Measurements from ENCODE around the gene C2orf68. TPM values are rescaled to one million over a fixed set of nuclear protein-coding genes. Genes with fewer than 3 reads are reported as not detected.

C2orf68 gene
- total RNA-seq, 2 experiments from 2014 or later, result 31.0 to 31.2 TPM

GRCh38 chr2:85578243-85579180, 33.4 kb downstream of the C2orf68 start:
- H3K27ac ChIP-seq (ENCODE audit: low read depth in 1 of 2, low read length in 2 of 2), result peak overlapping the region; percentile 47 to 63
- H3K9me3 ChIP-seq (ENCODE audit: control insufficient read depth in 1 of 2, insufficient read depth in 1 of 2, low read length in 2 of 2), result no peaks in the 10 kb centered on the region
- POLR2A ChIA-PET, result interaction anchor here (0.9 to 4.5 kb wide), 10 partner anchors 9 to 251 kb away, joined by 3 to 19 read pairs (median 8); partner anchors contain the start of genes GGCX, MAT2A, RNF181 and TGOLN2
- H3K36me3 ChIP-seq (ENCODE audit: insufficient read depth, low read length), result peaks cover 31% of the 10 kb centered on the region
- intact Hi-C loops (cut with DNase I, micrococcal nuclease), result no loop called here
- peak overlapping the region; percentile 94 for H3K27ac Mint-ChIP-seq
- peaks cover 49% of the 10 kb centered on the region for H3K36me3 Mint-ChIP-seq (ENCODE audit: low read depth)
- no peaks in the 10 kb centered on the region for H3K9me3 Mint-ChIP-seq
- peak overlapping the region; percentile 84 for H3K4me3 ChIP-seq (ENCODE audit: low read length)
- peaks cover 50% of the 10 kb centered on the region for H3K4me1 Mint-ChIP-seq (ENCODE audit: low read depth)
- peaks cover 47% of the 10 kb centered on the region for H3K4me1 ChIP-seq (ENCODE audit: insufficient read depth, low read length)
- H3K27me3 Mint-ChIP-seq, result no peaks in the 10 kb centered on the region
- peak in 3 of 14 experiments; percentile 28 to 60 (median 60) for DNase-seq
- no peak for TF ChIP-seq CTCF (IDR thresholded peaks at IDR 0.05)
- ATAC-seq (ENCODE audit: poor library complexity), result peak; percentile 35
- H3K4me3 Mint-ChIP-seq, result peak overlapping the region; percentile 93
- CTCF ChIA-PET, result interaction anchor here (1.4 kb wide), 1 partner anchor 26 kb away, joined by 3 read pairs; no protein-coding TSS in a partner anchor
- no peaks in the 10 kb centered on the region for H3K27me3 ChIP-seq (ENCODE audit: control insufficient read depth in 1 of 2, insufficient read depth in 2 of 2, low read length in 2 of 2)

DNA sequence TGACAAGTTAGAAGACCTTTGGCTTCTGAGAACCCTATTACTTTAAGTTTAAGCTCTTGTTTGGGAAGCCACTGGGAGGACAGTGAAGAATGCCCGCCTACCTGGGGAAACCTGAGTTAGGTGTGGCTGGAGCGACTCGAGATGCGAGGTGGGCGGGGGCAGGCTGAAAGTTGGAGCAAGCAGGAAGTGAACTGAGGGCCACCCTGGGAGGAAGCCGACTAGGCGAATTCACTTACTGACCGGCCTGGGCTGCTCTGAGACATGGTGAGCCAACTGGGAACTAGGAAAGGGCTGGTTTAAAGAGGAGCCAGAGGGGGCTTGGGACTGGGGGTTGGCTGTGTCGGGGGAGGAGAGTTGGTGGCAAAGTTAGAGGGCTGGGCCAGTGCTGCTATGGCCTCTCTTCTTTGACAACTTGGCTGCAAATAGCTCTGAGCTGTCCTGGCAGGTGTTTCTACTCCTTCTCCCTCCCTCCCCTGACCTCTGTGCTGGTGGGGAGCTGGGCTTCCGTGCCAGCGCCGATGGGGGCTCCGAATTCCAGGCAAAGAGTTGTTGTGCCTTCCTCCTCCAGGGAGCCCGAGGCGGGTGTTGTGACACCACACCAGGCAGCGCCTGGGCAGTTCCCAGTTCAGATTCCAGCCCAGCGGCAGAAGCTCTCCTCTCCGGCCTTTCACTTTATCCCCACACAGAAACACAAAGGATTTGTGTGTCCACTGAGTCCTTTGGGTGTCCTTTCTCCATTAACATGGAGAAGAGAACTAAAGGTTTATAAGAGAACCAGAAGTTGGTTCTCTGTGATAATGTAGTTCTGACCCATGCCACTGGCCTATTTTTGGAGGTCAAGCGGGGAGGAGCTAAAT, 34.3 kb downstream of the C2orf68 start, which contains the start of gene VAMP8:
TSS of gene VAMP8 (plus strand) at position 201 of the 857 bp plus-strand sequence. CDS start at position 262, 61 bp downstream.
- peak within 1 kb of the TSS; percentile 47 to 63 for H3K27ac ChIP-seq (ENCODE audit: low read depth in 1 of 2, low read length in 2 of 2)
- peaks cover 41% of the 10 kb centered on the region for H3K4me1 ChIP-seq (ENCODE audit: insufficient read depth, low read length)
- Mint-ChIP-seq H3K9me3 (no peaks in the 10 kb centered on the region), H3K27me3 (no peaks in the 10 kb centered on the region), H3K4me1 (ENCODE audit: low read depth) (peaks cover 44% of the 10 kb centered on the region), H3K36me3 (ENCODE audit: low read depth) (peaks cover 42% of the 10 kb centered on the region), H3K4me3 (peak within 1 kb of the TSS; percentile 93), H3K27ac (peak within 1 kb of the TSS; percentile 94)
- no peaks in the 10 kb centered on the region for H3K9me3 ChIP-seq (ENCODE audit: control insufficient read depth in 1 of 2, insufficient read depth in 1 of 2, low read length in 2 of 2)
- intact Hi-C loops (cut with DNase I, micrococcal nuclease), result no loop called here
- H3K4me3 ChIP-seq (ENCODE audit: low read length), result peak within 1 kb of the TSS; percentile 84
- H3K27me3 ChIP-seq (ENCODE audit: control insufficient read depth in 1 of 2, insufficient read depth in 2 of 2, low read length in 2 of 2), result no peaks in the 10 kb centered on the region
- ChIA-PET POLR2A (interaction anchor here (1.2 to 4.5 kb wide), 7 partner anchors 10 to 250 kb away, joined by 3 to 19 read pairs (median 8); partner anchors contain the start of genes GGCX, MAT2A, RNF181 and SH2D6), CTCF (interaction anchor here (0.9 to 1.4 kb wide), 2 partner anchors 25 to 60 kb away, joined by 3 to 6 read pairs; no protein-coding TSS in a partner anchor)
- ATAC-seq (ENCODE audit: poor library complexity) (peak; percentile 81), DNase-seq (peak in 13 of 14 experiments; percentile 37 to 82 (median 59))
- H3K36me3 ChIP-seq (ENCODE audit: insufficient read depth, low read length), result peaks cover 29% of the 10 kb centered on the region
- no peak for TF ChIP-seq CTCF (IDR thresholded peaks at IDR 0.05)

DNA sequence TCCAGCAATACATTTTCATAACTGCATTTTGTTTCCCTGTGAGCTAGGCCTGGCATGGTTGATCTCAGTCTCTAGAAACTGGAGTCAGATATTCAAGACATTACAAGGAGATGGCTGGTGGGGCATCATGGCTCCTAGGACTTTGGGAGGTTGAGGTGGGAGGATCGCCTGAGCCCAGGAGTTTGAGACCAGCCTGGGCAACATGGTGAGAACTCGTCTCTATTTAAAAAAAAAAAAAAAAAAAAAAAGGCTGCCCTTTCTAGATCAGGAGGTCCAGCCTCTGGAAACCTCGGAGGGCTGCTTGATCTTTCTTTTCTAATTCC, 34.8 kb downstream of the C2orf68 start:
- Mint-ChIP-seq H3K9me3 (no peaks in the 10 kb centered on the region), H3K27me3 (no peaks in the 10 kb centered on the region), H3K4me3 (peak overlapping the region; percentile 93), H3K36me3 (ENCODE audit: low read depth) (peaks cover 36% of the 10 kb centered on the region), H3K4me1 (ENCODE audit: low read depth) (peaks cover 38% of the 10 kb centered on the region), H3K27ac (peak overlapping the region; percentile 94)
- H3K27me3 ChIP-seq (ENCODE audit: control insufficient read depth in 1 of 2, insufficient read depth in 2 of 2, low read length in 2 of 2), result no peaks in the 10 kb centered on the region
- H3K4me1 ChIP-seq (ENCODE audit: insufficient read depth, low read length), result peaks cover 41% of the 10 kb centered on the region
- POLR2A ChIA-PET, result interaction anchor here (1.4 to 4.5 kb wide), 6 partner anchors 11 to 249 kb away, joined by 3 to 19 read pairs (median 8); partner anchors contain the start of genes GGCX, RNF181, SH2D6 and TGOLN2
- no peak for TF ChIP-seq CTCF (IDR thresholded peaks at IDR 0.05)
- DNase-seq (no peak), ATAC-seq (ENCODE audit: poor library complexity) (no peak)
- intact Hi-C loops (cut with DNase I, micrococcal nuclease), result no loop called here
- no peaks in the 10 kb centered on the region for H3K9me3 ChIP-seq (ENCODE audit: control insufficient read depth in 1 of 2, insufficient read depth in 1 of 2, low read length in 2 of 2)
- CTCF ChIA-PET, result interaction anchor here (0.9 to 1.4 kb wide), 2 partner anchors 25 to 60 kb away, joined by 3 to 6 read pairs; no protein-coding TSS in a partner anchor
- H3K27ac ChIP-seq (ENCODE audit: low read depth in 1 of 2, low read length in 2 of 2), result peak overlapping the region; percentile 47 to 63
- peak overlapping the region; percentile 84 for H3K4me3 ChIP-seq (ENCODE audit: low read length)
- H3K36me3 ChIP-seq (ENCODE audit: insufficient read depth, low read length), result peaks cover 23% of the 10 kb centered on the region

All from CD4-positive, alpha-beta T cell (primary cell).